ENCODE data around the gene S100A13. TPM values are rescaled to one million over a fixed set of nuclear protein-coding genes. Genes with fewer than 3 reads are reported as not detected.

The S100A13 gene
- total RNA-seq, 1 experiment from 2014 or later, result 120 TPM

DNA sequence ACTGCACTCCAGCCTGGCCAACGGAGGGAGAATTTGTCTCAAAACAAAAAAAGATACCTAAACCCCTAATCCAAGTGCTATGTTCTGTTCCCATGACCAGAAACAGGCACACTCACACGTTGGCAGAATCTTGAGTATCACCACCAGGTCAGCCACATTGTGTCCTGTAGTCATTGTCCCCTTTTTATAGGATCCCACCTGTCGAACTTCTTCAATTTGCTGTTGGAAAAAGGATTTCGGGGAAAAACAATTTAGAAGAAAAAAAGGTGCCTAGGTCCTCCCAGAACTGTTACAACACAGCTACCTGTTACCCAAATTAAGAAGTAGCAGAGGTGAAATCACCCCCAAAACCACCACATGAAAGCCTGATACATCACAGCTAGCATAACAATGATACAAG is 40.1 kb upstream of the S100A13 start:
- no peak for DNase-seq
- Histone ChIP-seq H3K9me2 (ENCODE audit: insufficient read depth) (no peaks in the 10 kb centered on the region), H3K27me3 (ENCODE audit: insufficient read depth, low read depth) (no peaks in the 10 kb centered on the region), H3K9me3 (ENCODE audit: insufficient read depth, low read depth) (no peaks in the 10 kb centered on the region), H4K20me1 (ENCODE audit: insufficient read depth) (peaks cover 6% of the 10 kb centered on the region; the same call in 1 of the 2 replicates), H3K4me3 (no peak overlapping the region), H3K4me1 (replicated peaks; ENCODE audit: insufficient read depth) (peaks cover 13% of the 10 kb centered on the region), H3K79me2 (ENCODE audit: low read depth) (peaks cover 46% of the 10 kb centered on the region), H2AFZ (no peak overlapping the region), H3F3A (ENCODE audit: insufficient read depth, low read depth) (peaks cover 83% of the 10 kb centered on the region), H3K4me2 (no peak overlapping the region), H3K27ac (no peak overlapping the region), H3K36me3 (ENCODE audit: low read depth) (peaks cover 66% of the 10 kb centered on the region)
- BruUV-seq (replicated peaks), result no TSS peak
- ChIA-PET POLR2A (ENCODE audit: unreplicated experiment) (no interaction called here), CTCF (no interaction called here)
- intact Hi-C loops (cut with micrococcal nuclease; ENCODE audit: unreplicated experiment), result no loop called here
- TF ChIP-seq, protein P1, sequence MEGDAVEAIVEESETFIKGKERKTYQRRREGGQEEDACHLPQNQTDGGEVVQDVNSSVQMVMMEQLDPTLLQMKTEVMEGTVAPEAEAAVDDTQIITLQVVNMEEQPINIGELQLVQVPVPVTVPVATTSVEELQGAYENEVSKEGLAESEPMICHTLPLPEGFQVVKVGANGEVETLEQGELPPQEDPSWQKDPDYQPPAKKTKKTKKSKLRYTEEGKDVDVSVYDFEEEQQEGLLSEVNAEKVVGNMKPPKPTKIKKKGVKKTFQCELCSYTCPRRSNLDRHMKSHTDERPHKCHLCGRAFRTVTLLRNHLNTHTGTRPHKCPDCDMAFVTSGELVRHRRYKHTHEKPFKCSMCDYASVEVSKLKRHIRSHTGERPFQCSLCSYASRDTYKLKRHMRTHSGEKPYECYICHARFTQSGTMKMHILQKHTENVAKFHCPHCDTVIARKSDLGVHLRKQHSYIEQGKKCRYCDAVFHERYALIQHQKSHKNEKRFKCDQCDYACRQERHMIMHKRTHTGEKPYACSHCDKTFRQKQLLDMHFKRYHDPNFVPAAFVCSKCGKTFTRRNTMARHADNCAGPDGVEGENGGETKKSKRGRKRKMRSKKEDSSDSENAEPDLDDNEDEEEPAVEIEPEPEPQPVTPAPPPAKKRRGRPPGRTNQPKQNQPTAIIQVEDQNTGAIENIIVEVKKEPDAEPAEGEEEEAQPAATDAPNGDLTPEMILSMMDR (conservative IDR thresholded peaks at IDR 0.05), result no peak
- TF ChIP-seq EZH2 (IDR thresholded peaks at IDR 0.05; ENCODE audit: low read depth), result no peak

DNA sequence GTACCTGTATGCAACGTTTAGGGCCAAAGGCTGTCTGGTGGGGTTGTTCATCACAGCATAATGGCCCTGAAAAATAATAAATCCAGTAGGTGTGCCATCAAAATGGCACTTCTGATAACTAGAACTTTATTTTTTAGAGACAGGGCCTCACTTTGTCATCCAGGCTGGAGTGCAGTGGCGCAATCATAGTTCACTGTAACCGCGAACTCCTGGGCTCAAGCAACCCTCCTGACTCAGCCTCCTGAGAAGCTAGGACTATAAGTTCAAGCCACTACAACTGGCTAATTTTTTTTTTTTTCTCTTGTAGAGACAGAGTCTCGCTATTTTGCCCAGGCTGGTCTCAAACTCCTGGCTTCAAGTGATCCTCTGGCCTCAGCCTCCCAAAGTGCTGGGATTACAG is 35.9 kb upstream of the S100A13 start:
- Histone ChIP-seq H3K9me2 (ENCODE audit: insufficient read depth) (no peaks in the 10 kb centered on the region), H3K4me2 (no peak overlapping the region), H3K79me2 (ENCODE audit: low read depth) (peaks cover 32% of the 10 kb centered on the region), H3K36me3 (ENCODE audit: low read depth) (peaks cover 54% of the 10 kb centered on the region), H3K4me1 (replicated peaks; ENCODE audit: insufficient read depth) (peaks cover 6% of the 10 kb centered on the region), H3K27me3 (ENCODE audit: insufficient read depth, low read depth) (no peaks in the 10 kb centered on the region), H3K9me3 (ENCODE audit: insufficient read depth, low read depth) (no peaks in the 10 kb centered on the region), H3K4me3 (no peak overlapping the region), H4K20me1 (ENCODE audit: insufficient read depth) (no peaks in the 10 kb centered on the region; the same call in 1 of the 2 replicates), H3F3A (ENCODE audit: insufficient read depth, low read depth) (peaks cover 81% of the 10 kb centered on the region), H3K27ac (no peak overlapping the region), H2AFZ (no peak overlapping the region)
- BruUV-seq (replicated peaks), result no TSS peak
- intact Hi-C loops (cut with micrococcal nuclease; ENCODE audit: unreplicated experiment), result no loop called here
- no peak for TF ChIP-seq EZH2 (IDR thresholded peaks at IDR 0.05; ENCODE audit: low read depth)
- TF ChIP-seq, protein P1 (conservative IDR thresholded peaks at IDR 0.05), result no peak
- DNase-seq, result no peak
- POLR2A ChIA-PET (ENCODE audit: unreplicated experiment), result no interaction called here
- CTCF ChIA-PET, result no interaction called here

DNA sequence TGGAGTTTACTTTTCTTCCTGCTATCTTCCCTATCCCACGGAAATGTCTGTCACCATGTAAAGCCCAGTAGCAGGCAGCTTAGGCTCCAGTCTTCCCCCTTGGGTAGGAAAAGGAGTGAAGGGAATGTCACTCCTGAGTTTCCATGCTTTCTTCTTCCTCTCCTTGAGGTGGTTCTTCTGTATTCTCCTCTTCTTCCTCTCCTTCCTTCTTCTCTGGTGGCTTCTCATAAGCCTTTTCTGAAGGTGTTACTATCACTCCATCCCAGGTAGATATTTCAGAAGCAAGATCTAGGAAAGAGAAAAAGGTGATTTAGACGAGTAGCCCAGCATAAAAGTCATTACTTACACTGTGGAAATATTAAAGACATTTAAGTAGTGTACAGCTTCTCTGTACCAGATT is 35.0 kb upstream of the S100A13 start:
- BruUV-seq (replicated peaks), result TSS peak; percentile 5
- TF ChIP-seq, protein P1 (conservative IDR thresholded peaks at IDR 0.05), result no peak
- TF ChIP-seq EZH2 (IDR thresholded peaks at IDR 0.05; ENCODE audit: low read depth), result no peak
- Histone ChIP-seq H3K79me2 (ENCODE audit: low read depth) (peaks cover 24% of the 10 kb centered on the region), H3K4me3 (no peak overlapping the region), H3K36me3 (ENCODE audit: low read depth) (peaks cover 45% of the 10 kb centered on the region), H3K27ac (0 out of 2 replicates have a peak overlapping the region, but pooled peaks have one; percentile 22), H3K9me3 (ENCODE audit: insufficient read depth, low read depth) (no peaks in the 10 kb centered on the region), H3K4me2 (no peak overlapping the region), H4K20me1 (ENCODE audit: insufficient read depth) (no peaks in the 10 kb centered on the region; the same call in 1 of the 2 replicates), H3F3A (ENCODE audit: insufficient read depth, low read depth) (peaks cover 71% of the 10 kb centered on the region), H3K4me1 (replicated peaks; ENCODE audit: insufficient read depth) (peaks cover 6% of the 10 kb centered on the region), H2AFZ (no peak overlapping the region), H3K27me3 (ENCODE audit: insufficient read depth, low read depth) (no peaks in the 10 kb centered on the region), H3K9me2 (ENCODE audit: insufficient read depth) (no peaks in the 10 kb centered on the region)
- intact Hi-C loops (cut with micrococcal nuclease; ENCODE audit: unreplicated experiment), result no loop called here
- POLR2A ChIA-PET (ENCODE audit: unreplicated experiment), result interaction anchor here (0.6 kb wide), 1 partner anchor 96 kb away, joined by 3 read pairs; no protein-coding TSS in a partner anchor
- DNase-seq, result no peak
- CTCF ChIA-PET, result no interaction called here

Data from PC-9 (cell line).